ENCODE data around the gene FBXO9.

DNA sequence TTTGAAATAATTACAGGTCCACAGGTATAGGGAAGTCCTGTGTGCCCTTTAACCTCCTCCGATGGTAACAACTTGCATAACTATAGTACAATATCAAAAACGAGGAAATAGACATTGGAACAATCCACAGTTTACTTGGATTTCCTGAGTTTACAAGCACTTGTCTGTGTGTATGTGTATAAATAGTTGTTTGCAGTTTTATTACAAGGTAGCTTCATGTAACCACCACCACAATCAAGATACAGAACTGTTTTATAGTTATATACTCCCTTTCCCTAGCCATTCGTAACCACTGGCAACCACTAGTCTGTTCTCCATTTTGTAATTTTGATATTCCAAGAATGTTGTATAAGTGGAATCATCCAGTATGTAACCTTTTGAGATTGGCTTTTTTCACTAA lies 9.1 kb downstream of the FBXO9 start:
- TF ChIP-seq, protein P1, sequence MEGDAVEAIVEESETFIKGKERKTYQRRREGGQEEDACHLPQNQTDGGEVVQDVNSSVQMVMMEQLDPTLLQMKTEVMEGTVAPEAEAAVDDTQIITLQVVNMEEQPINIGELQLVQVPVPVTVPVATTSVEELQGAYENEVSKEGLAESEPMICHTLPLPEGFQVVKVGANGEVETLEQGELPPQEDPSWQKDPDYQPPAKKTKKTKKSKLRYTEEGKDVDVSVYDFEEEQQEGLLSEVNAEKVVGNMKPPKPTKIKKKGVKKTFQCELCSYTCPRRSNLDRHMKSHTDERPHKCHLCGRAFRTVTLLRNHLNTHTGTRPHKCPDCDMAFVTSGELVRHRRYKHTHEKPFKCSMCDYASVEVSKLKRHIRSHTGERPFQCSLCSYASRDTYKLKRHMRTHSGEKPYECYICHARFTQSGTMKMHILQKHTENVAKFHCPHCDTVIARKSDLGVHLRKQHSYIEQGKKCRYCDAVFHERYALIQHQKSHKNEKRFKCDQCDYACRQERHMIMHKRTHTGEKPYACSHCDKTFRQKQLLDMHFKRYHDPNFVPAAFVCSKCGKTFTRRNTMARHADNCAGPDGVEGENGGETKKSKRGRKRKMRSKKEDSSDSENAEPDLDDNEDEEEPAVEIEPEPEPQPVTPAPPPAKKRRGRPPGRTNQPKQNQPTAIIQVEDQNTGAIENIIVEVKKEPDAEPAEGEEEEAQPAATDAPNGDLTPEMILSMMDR (IDR thresholded peaks at IDR 0.05): no peak
- TF ChIP-seq EP300 (IDR thresholded peaks at IDR 0.05): no peak
- TF ChIP-seq POLR2A (IDR thresholded peaks at IDR 0.05): no peak
